ENCODE measurements around the gene SLC35E1.
A peak's percentile ranks its signal among the peaks of the same experiment; 100 is the strongest.

Gene SLC35E1

DNA sequence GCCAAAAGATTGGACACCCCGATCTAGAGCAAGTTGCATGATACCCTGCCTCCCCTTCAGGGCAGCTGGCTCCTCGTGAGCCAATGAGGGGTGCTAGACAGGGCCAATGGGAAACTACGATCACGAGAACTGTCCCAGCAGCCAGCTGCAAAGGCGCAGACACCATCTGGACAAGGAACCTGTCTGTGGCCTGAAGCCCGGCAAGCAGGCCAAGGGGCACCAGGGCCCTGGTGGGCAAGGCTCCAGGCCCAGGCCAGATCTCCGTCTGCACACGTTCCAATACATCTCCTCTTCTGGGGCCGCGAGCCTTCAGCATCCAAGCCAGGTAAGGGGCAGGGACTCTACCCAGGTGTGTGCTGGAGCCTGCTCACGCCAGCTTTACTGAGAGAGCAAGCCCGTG lies 35.6 kb upstream of the SLC35E1 start:
- H3K4me2 ChIP-seq (ENCODE audit: low read depth, low read length): no peak overlapping the region
- H3K27ac ChIP-seq (ENCODE audit: low read length): no peak overlapping the region
- H3K9me3 ChIP-seq (replicated peaks; ENCODE audit: insufficient read depth, low read length): no peaks in the 10 kb centered on the region
- peaks cover 99% of the 10 kb centered on the region for H3K79me2 ChIP-seq (ENCODE audit: low read length)
- peaks cover 9% of the 10 kb centered on the region; the same call in 1 of the 2 replicates for H3F3A ChIP-seq (ENCODE audit: insufficient read depth, low read length)
- H3K9ac ChIP-seq (ENCODE audit: low read length): no peak overlapping the region
- no peak for DNase-seq
- H3K4me3 ChIP-seq (ENCODE audit: low read length): no peak overlapping the region
- H3K36me3 ChIP-seq (replicated peaks; ENCODE audit: insufficient read depth, low read length): no peaks in the 10 kb centered on the region
- H3K9me2 ChIP-seq (replicated peaks; ENCODE audit: insufficient read depth, low read length): no peaks in the 10 kb centered on the region
- peaks cover 20% of the 10 kb centered on the region for H4K20me1 ChIP-seq (ENCODE audit: insufficient read depth, low read length)
- TF ChIP-seq EZH2 (optimal IDR thresholded peaks at IDR 0.05; ENCODE audit: low read depth, low read length): no peak
- no peak for TF ChIP-seq EZH2phosphoT487 (IDR thresholded peaks at IDR 0.05; ENCODE audit: low read length)
- TF ChIP-seq, protein P1, sequence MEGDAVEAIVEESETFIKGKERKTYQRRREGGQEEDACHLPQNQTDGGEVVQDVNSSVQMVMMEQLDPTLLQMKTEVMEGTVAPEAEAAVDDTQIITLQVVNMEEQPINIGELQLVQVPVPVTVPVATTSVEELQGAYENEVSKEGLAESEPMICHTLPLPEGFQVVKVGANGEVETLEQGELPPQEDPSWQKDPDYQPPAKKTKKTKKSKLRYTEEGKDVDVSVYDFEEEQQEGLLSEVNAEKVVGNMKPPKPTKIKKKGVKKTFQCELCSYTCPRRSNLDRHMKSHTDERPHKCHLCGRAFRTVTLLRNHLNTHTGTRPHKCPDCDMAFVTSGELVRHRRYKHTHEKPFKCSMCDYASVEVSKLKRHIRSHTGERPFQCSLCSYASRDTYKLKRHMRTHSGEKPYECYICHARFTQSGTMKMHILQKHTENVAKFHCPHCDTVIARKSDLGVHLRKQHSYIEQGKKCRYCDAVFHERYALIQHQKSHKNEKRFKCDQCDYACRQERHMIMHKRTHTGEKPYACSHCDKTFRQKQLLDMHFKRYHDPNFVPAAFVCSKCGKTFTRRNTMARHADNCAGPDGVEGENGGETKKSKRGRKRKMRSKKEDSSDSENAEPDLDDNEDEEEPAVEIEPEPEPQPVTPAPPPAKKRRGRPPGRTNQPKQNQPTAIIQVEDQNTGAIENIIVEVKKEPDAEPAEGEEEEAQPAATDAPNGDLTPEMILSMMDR (IDR thresholded peaks at IDR 0.05; ENCODE audit: low read length): no peak
- peaks cover 31% of the 10 kb centered on the region for H3K4me1 ChIP-seq (ENCODE audit: low read length)
- H3K27me3 ChIP-seq (replicated peaks; ENCODE audit: insufficient read depth, low read length): no peaks in the 10 kb centered on the region
- no peak overlapping the region for H2AFZ ChIP-seq (ENCODE audit: low read length)

DNA sequence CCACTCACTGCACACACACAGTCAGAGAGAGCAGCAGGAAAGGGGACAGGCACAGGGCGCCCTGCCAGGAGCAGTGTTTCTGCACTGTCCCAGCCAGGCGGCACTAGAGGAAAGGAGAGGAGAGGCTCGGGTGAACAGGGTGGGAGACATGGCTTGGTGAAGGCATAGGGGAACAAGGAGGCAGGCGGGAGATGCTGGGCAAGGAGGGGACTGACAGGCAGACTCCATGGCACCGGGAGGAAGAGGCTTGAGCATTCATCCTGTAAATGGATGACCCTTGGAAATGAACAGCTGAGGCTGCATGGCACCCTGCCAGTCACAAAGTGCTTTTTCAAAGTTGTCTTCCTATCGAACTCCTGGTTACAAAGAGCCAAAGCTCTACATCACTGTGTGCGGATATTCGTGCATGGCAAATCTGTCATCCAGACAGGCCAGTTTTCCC lies 33.4 kb upstream of the SLC35E1 start:
- H3F3A ChIP-seq (ENCODE audit: insufficient read depth, low read length): peaks cover 10% of the 10 kb centered on the region; the same call in 1 of the 2 replicates
- H3K9me3 ChIP-seq (replicated peaks; ENCODE audit: insufficient read depth, low read length): no peaks in the 10 kb centered on the region
- H3K4me3 ChIP-seq (ENCODE audit: low read length): no peak overlapping the region
- no peaks in the 10 kb centered on the region for H3K9me2 ChIP-seq (replicated peaks; ENCODE audit: insufficient read depth, low read length)
- H3K79me2 ChIP-seq (ENCODE audit: low read length): peaks cover 99% of the 10 kb centered on the region
- no peak for DNase-seq
- peaks cover 43% of the 10 kb centered on the region for H3K4me1 ChIP-seq (ENCODE audit: low read length)
- H3K27ac ChIP-seq (ENCODE audit: low read length): peak overlapping the region; percentile 45; the same call in 1 of the 2 replicates
- no peak overlapping the region for H3K9ac ChIP-seq (ENCODE audit: low read length)
- H4K20me1 ChIP-seq (ENCODE audit: insufficient read depth, low read length): peaks cover 12% of the 10 kb centered on the region; the same call in 1 of the 2 replicates
- H2AFZ ChIP-seq (ENCODE audit: low read length): no peak overlapping the region
- H3K4me2 ChIP-seq (ENCODE audit: low read depth, low read length): peak overlapping the region; percentile 16; the same call in 1 of the 2 replicates
- H3K36me3 ChIP-seq (replicated peaks; ENCODE audit: insufficient read depth, low read length): no peaks in the 10 kb centered on the region
- TF ChIP-seq, protein P1 (IDR thresholded peaks at IDR 0.05; ENCODE audit: low read length): 0 out of 2 replicates have a peak, but pooled peaks have one; percentile 9
- TF ChIP-seq EZH2phosphoT487 (IDR thresholded peaks at IDR 0.05; ENCODE audit: low read length): no peak
- no peaks in the 10 kb centered on the region for H3K27me3 ChIP-seq (replicated peaks; ENCODE audit: insufficient read depth, low read length)

DNA sequence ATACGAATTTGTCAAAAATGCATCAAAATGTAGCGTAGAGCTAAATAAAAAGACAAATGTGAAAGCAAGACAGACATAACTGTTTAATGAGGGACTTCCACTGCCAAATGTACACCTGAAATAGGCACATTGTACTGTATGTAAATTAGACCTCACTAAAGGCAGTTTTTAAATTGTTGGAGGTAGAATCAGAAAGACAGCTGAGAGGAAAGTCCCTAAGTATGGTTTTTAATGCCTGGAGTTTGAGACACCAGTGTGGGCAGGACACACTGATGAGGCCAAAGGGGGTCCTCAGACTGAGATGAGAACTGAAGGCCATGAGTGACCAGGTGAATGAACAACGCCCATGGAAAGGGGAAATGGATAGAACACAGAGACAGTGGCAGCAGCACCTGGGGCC lies 32.9 kb upstream of the SLC35E1 start:
- peaks cover 14% of the 10 kb centered on the region; the same call in 1 of the 2 replicates for H3F3A ChIP-seq (ENCODE audit: insufficient read depth, low read length)
- no peaks in the 10 kb centered on the region for H3K27me3 ChIP-seq (replicated peaks; ENCODE audit: insufficient read depth, low read length)
- H3K4me1 ChIP-seq (ENCODE audit: low read length): peaks cover 46% of the 10 kb centered on the region
- no peak overlapping the region for H2AFZ ChIP-seq (ENCODE audit: low read length)
- no peak overlapping the region for H3K9ac ChIP-seq (ENCODE audit: low read length)
- H3K79me2 ChIP-seq (ENCODE audit: low read length): peaks cover 99% of the 10 kb centered on the region
- peak; percentile 34 for DNase-seq
- H3K27ac ChIP-seq (ENCODE audit: low read length): peak overlapping the region; percentile 45; the same call in 1 of the 2 replicates
- no peaks in the 10 kb centered on the region for H3K36me3 ChIP-seq (replicated peaks; ENCODE audit: insufficient read depth, low read length)
- no peaks in the 10 kb centered on the region for H3K9me2 ChIP-seq (replicated peaks; ENCODE audit: insufficient read depth, low read length)
- peak overlapping the region; percentile 16; the same call in 1 of the 2 replicates for H3K4me2 ChIP-seq (ENCODE audit: low read depth, low read length)
- TF ChIP-seq, protein P1 (IDR thresholded peaks at IDR 0.05; ENCODE audit: low read length): no peak
- TF ChIP-seq EZH2 (optimal IDR thresholded peaks at IDR 0.05; ENCODE audit: low read depth, low read length) (no peak), EZH2phosphoT487 (IDR thresholded peaks at IDR 0.05; ENCODE audit: low read length) (no peak)
- H3K9me3 ChIP-seq (replicated peaks; ENCODE audit: insufficient read depth, low read length): no peaks in the 10 kb centered on the region
- no peak overlapping the region for H3K4me3 ChIP-seq (ENCODE audit: low read length)
- H4K20me1 ChIP-seq (ENCODE audit: insufficient read depth, low read length): 0 out of 2 replicates have a peak, but pooled peaks cover 11% of the 10 kb centered on the region

Data from MM.1S (cell line).